ENCODE data around the gene CDC42BPB.
"Not testable (repeated sequence)": the region's sequence is repeated elsewhere in the genome, so short reads cannot be mapped to it uniquely, and the experiment has no call there.

CDC42BPB gene

DNA sequence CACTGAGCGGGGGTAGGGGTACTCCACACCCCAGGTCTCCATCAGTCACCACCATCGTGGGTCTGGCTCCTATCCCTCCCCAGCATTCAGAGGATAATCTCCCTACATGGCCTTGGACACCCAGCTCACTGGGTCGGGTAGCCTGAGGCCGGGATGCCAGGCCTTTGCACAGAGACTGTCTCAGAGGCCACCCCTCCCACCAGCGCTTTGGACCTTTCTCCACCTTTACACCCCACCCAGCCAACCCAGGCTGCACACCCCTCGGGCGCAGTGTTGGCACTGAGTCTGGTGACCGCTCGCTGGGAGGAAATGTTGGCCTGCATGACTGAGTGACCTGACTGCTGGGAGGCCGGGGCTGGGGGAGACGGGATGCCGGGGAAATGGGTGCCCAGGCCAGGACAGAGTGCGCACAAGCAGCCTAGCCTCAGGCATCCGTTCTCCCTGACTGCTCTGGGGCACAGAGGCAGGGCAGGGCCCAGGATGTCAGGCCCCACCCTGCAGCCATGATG lies 16.1 kb upstream of the CDC42BPB start:
- no peak for DNase-seq

DNA sequence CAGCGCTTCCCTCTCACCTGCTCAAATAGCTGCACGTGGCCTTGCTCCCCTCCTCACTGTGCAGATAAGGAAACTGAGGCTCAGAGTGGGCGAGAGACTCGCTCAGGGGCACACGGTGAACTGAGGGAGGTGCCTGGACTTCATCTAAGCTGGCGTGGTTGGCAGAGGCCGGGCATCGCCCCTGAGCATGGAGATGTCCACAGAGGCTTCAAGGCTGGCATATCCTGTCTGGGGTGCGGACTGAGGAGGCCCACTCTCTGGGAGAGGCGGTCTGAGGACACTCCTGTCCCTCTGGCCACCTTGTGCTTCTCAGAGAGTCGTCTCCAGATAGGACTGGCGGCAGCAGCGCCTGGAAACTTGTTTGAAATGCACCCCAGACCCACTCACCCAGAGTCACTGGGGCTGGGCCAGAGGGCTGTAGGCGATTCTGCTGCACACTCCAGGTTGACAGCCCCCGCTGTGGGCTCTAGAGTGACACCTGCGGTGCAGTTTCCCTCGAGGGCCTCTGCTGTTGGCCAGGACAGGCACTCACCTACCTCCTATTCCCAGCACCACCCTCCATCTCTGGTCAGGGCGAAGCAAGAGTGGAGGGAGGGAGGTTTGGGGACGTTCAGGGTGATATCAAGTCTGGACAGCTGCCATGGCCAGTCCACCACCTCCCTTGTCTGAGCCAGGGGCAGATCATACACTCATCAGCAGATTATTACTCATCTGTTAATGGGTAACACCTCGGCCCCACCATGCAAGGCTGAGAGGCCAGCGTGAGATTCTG lies 15.4 kb upstream of the CDC42BPB start:
- no peak for DNase-seq

DNA sequence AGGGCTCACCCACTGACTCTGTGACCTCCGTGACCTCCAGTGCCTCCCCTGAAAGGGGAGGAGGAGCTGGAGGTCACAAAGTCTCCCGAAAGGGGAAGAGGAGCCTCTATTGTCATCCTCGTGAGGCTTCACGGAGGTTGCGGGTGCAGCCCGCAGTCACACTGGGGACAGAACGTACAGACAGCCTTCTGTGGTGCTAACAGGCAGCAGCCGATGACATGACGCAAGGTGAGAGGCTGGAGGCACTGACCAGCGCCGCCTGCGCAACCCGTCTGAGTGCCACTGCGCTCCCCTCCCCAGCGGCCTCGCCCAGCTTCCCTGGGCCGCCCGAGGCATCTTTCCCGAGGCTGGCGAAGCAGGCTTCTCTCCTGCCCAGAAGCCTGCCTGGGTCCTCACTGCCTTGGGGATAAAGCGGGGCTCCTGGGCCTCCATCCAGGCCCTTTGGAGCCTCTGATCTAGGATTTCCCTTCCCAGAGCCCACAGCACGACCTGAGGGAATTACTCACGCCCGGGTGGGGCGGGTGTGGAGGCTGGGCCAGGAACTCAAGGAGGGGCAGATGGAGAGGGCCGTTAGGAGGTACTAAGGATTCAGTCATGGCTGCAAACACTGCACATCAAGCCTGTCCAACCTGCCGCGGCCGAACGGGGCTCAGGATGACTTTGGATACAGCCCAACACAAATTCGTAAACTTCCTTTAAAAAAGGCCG lies 14.3 kb upstream of the CDC42BPB start:
- no peak for DNase-seq

DNA sequence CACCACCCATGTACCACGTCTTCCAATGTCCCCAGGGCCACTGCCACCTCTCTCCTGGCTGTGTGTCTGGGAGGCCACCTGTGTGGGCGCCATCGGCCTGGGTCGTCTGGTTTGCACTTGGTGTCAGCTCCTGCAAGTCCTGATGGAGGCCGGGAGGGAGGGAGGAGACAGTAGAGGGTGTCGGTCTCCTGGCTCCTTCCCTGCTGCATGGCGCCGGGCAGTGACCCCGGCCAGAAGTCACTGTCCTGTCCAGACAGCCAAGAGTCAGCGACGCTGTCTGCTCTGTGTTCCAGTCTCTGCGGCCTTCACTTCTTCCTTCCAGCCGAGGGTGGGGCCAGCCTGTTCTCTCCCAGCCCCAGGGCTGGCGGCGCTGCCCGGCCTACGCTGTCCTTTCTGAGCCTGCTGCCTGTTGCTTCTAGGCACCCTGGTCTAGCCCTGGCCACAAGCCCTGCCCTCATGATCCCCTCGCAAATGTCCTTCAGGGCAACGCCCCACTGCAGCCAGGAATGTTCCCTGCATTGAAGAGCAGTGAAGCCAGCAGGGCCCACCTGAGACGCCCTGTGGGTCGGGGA lies 13.7 kb upstream of the CDC42BPB start:
- DNase-seq = no peak

DNA sequence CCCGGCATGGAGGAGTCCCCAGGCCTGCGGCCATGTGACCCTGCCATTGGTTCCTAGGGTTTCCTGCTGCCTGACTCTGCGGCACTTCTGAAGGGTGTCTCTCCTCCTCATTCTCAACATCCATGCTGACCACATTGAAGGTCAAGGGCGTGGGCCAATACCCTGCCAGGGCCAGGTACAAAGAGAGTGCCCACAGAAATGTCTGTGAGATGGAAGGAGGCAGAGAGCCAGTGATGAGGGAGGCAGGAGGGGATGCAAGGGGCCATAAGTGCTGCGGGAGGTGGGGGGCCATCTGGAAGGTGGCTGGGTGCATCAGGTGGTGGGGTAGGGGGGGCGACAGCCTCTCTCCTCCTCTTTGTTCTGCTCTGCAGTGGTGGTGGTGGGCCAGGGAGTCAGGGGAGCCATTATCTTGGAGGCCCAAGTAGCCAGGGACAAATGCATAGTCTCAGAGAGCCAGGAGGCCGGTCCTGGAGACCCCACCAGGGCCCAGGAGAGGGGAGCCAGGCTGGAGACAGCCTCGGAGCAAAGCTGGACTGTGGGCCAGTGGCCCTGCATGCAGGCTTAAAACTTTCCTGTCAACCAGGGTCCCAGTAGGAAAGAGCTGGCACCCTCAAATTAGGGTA lies 13.0 kb upstream of the CDC42BPB start:
- no peak for DNase-seq

DNA sequence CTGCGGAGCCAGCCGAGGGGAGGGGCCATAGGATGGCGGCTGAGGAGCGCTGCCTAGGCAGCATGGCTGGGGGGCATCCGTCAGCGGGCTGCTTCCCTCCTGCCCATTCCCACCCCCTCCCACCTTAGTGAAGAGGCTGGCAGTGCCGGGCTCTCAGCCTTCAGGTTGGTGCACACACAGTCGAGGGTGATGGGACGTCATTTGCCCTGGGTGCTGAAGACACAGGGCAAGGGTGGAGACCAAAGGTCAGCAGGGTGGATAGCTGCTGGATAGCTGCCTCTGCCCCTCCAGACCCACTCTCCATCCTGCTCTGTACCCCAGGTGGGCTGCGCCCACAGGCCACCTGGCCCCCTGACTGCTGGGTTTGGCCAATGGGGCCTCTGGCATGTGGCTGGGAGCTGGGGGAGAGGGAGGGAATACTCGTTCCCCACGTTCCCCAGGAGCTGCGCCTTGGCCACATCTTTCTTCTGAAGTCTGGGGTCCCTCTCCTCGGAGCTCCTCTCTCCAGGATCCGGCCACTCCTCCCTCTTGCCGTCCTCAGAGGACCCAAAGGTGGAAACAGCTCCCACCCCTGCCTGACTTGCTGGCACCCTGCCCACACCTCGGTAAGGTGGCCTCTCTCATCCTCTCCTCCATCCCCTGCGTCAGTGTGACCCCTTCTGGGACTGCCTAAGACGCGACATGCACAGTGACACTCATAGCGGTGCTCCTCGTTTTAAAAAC lies 11.2 kb upstream of the CDC42BPB start:
- DNase-seq = no peak

DNA sequence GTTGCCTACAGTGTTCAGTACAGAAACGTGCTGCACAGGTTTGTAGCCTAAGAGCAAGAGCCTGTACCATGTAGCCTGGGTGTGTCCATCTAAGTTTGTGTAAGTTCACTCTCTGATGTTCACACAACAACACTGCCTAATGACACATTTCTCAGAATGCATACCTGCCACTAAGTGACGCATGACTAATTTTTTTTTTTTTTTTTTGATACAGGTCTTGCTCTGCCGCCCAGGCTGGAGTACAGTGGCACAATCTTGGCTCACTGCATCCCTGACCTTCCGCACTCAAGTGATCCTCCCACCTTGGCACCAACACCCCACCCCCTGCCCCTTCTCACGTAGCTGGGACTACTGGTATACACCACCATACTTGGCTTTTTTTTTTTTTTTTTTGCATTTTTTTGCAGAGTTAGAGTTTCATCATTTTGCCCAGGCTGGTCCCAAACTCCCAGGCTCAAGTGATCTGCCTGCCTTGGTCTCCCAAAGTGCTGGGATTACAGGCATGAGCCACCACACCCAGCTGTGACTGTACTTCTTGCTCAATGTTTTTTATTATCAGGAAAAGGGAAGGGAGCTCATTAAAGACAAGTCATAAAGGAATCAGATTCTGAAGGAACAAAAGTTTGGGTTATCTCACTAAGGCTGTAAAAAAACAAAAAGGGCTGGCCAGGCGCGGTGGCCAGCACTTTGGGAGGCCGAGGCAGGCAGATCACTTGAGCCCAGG lies 10.0 kb upstream of the CDC42BPB start:
- DNase-seq = no peak

DNA sequence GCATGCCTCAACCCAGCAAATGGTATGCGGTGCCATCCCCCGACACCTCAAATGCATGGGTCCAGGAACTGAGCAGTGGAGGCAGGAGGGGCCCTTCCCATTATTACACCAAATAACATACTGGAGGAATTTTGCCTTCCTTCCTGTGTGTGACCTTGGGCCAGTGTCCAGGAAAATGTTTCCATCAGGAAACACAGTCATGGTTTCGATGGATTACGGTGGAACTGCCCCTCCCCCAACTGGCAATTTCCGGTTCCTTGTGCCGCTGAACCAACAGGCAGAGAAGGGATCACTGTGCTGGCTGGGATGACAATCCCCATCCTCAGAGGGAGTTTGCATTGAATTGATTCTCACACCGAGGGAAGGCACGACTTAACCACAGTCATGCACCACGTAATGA lies 9.1 kb upstream of the CDC42BPB start:
- DNase-seq = no peak

DNA sequence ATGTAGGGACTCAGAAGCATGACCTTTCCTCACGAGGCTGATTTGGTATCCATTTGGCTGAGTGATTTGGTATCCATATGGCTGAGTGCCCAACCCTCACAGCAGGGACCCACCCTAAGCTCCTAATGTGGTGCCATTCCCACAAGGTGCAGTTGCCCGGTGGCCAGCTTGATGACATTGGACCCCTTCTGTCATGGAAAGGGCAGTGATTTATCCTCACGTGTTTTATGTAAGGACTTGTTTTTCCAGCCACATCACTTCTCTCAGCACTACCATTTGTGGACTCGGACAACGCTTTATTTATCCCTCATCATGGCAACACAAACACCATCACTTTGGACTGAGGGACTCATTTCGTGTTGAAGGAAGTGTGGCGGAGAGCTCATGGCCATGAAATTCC lies 8.5 kb upstream of the CDC42BPB start:
- no peak for DNase-seq

DNA sequence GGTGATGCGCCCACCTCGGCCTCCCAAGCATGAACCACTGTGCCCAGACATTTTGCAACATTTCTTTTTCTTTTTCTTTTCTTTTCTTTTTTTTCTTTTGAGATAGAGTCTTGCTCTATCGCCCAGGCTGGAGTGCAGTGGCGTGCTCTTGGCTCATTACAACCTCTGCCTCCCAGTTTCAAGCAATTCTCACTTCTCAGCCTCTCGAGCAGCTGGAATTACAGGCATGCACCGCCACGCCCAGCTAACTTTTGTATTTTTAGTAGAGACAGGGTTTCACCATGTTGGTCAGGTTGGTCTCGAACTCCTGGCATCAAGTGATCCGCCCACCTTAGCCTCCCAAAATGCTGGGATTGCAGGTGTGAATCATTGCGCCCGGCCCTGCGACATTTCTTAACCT lies 7.6 kb upstream of the CDC42BPB start:
- DNase-seq = no peak

- no peak for DNase-seq
Observed at GRCh38 chr14:103064436-103064835, 7.1 kb upstream of the CDC42BPB start.

DNA sequence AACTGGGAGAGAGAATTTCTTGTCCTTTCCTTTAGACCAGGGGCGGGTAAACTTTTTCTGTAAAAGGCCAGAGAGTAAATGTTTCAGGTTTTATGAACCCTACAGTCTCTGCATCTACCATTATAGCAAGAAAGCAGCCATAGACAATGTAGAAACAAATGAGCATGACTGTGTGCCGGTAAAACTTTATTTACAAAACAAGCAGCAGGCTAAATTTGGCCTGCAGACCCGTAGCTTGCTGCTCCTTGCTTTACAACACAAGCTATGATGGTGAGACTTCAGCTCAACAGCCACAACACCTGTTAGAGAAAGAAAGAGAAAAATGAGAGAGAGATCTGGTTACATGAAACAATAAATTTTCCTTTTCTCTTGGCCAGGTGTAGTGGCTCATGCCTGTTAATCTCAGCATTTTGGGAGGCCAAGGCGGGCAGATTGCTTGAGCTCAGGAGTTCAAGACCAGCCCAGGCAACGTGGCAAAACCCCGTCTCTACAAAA lies 4.2 kb upstream of the CDC42BPB start:
- no peak for DNase-seq

- DNase-seq = no peak
Observed at GRCh38 chr14:103059556-103059955, 2.2 kb upstream of the CDC42BPB start.

DNA sequence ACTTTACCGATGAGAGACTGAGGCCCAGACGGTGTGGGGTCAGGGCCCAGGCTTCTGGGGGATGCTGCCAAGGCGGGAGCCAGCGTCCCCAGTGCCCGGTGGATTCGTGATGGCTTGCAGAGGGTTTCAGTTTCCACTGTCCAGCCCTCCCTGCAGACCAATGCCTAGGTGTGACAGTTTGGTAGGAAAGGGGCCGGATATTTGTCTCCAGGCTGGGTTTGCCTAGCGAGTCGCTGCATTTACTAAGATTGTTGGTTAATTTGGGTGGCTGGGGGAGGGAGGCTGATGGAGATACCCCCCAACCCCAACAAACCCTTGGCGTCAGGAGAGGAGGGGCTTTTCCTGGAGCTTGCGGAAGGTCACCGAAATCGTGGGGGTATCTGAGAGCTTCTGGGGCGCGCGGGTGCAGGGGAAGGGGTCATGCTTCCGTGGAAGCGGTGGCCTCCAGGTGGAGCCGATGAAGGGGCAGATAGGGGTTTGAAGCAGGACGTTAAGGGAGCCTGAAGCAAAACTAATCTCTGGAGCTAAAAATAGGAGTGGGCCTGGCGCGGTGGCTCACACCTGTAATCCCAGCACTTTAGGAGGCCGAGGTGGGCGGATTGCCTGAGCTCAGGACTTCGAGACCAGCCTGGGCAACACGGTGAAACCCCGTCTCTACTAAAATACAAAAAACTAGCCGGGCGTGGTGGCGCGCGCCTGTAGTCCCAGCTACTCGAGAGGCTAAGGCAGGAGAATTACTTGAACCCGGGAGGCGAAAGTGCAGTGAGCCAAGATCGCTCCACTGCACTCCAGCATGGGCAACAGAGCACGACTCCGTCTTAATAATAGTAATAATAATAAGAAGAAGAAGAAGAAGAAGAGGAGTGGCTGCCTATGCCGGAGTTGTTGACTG lies 1.1 kb upstream of the CDC42BPB start:
- DNase-seq = no peak

DNA sequence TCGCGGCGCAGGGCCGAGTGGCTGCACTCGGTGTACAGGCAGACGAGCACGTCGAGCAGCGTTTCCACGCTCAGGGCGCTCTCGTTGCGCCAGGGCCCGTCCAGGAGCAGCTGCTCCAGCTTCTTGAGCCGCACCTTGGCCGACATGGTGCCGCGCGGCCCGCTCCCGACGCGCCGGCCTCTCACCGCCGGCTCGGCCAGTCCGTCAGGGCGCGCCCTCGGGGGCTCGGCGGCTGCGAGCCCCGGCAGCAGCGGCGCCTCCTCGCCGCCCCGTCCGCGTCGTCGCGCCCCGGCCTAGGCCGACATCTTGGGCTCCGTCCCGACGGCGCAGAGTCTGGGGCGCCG lies 349 bp downstream of the CDC42BPB start:
- no peak for DNase-seq

DNA sequence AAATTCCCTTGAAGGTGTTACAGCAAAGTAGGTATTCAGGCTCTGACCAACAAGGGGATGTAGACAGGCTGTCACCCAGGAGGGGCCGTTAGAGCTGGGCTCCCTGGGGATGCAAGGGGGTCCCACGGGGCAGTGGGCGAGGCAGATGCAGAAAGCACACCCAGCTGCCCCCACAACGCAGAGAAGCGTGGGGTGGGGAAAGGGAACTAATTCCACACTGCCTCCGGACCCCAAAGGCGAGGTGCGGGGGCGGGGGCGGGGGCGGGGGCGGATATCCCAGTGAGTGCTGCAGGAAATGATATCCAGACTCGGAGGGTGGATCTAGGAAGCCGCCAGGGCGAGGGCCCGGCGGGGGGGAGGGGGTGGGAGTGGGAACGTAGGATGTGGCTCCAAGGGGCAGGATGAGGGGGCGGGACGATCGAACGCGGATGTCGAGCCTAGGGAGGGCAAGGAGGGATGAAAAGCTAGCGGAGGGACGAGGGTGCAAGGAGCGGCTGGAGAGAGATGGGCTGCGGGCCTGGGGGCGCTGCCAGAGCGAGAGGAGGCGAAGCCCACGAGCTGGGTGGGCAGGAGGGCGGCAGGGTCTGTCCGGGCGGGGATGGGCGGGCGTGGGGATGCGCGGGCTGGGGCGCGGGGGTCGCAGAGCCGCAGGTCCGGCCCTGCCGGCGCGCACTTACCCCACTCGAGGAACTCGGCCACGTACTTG lies 874 bp downstream of the CDC42BPB start:
- DNase-seq = peak; percentile 55

GRCh38 chr14:103055695-103056094 lies 1.7 kb downstream of the CDC42BPB start:
- no peak for DNase-seq

- no peak for DNase-seq
Observed at GRCh38 chr14:103052407-103052806, 4.9 kb downstream of the CDC42BPB start.

DNA sequence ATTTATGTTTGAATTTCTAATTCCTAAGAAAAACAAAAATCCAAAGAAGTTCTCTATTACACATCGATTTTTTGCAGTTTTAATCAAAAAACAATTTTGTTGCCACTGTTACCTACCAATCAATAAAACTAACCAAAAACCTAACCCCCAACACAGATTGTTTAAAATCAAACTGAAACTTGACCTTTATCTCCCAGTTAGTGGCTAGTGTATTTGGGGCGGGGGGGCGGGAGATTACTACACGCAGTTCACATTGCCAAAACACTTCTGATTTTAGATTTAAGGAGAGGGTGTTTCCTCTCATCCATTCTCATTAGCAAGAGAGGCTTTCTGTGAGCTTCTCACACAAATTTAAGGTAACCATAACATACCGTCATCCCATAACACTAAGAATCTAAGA lies 6.4 kb downstream of the CDC42BPB start:
- no peak for DNase-seq

GRCh38 chr14:103047453-103047852 lies 9.9 kb downstream of the CDC42BPB start:
- DNase-seq = not testable (repeated sequence)

Measured in NCI-H1694 (cell line).